ENCODE data around the gene PKD2.
"Not testable (repeated sequence)": the region's sequence is repeated elsewhere in the genome, so short reads cannot be mapped to it uniquely, and the experiment has no call there.

The PKD2 gene

DNA sequence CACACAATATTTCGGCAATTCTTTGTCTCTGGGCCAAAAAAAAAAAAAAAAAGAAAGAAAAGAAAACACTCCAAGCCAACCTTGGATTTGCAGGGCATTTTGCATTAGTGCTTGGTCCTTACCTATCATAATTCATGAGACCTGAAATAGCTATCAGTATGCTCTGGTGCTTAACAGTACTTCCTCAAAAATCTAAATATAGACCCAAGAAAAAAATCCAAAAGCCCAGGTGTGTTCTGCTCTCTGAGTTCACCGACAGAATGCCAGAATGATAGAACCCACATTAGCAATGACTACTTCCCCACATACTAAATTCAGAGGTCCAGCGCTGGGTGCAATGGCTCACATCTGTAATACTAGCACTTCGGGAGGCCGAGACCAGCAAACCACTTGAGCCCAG is 108.2 kb downstream of the PKD2 start:
- no peak for DNase-seq (ENCODE audit: low spot score)

GRCh38 chr4:88119943-88120342 is 112.5 kb downstream of the PKD2 start:
- DNase-seq (ENCODE audit: low spot score), result no peak

GRCh38 chr4:88122260-88122659 is 114.8 kb downstream of the PKD2 start:
- not testable (repeated sequence) for DNase-seq (ENCODE audit: low spot score)

All from pons (tissue), 1 donor.